Thoracic aorta endothelial cell (primary cell): ENCODE measurements around the gene STK32B. TPM values are rescaled to one million over a fixed set of nuclear protein-coding genes. Genes with fewer than 3 reads are reported as not detected.

Experiments
- small RNA-seq: library from RNA; depleted of rRNA; stranded (forward); fragments of <200 nt; gene quantifications from one replicate; pipeline ENCODE3, GENCODE V24; 2012
- total RNA-seq: library from RNA; depleted of rRNA; stranded (reverse); fragments of >200 nt; gene quantifications from 2 replicates; pipeline ENCODE4 v1.2.3, GENCODE V29; 2012

STK32B gene
- total RNA-seq = 15.4 and 21.3 TPM in 2 replicates

DNA sequence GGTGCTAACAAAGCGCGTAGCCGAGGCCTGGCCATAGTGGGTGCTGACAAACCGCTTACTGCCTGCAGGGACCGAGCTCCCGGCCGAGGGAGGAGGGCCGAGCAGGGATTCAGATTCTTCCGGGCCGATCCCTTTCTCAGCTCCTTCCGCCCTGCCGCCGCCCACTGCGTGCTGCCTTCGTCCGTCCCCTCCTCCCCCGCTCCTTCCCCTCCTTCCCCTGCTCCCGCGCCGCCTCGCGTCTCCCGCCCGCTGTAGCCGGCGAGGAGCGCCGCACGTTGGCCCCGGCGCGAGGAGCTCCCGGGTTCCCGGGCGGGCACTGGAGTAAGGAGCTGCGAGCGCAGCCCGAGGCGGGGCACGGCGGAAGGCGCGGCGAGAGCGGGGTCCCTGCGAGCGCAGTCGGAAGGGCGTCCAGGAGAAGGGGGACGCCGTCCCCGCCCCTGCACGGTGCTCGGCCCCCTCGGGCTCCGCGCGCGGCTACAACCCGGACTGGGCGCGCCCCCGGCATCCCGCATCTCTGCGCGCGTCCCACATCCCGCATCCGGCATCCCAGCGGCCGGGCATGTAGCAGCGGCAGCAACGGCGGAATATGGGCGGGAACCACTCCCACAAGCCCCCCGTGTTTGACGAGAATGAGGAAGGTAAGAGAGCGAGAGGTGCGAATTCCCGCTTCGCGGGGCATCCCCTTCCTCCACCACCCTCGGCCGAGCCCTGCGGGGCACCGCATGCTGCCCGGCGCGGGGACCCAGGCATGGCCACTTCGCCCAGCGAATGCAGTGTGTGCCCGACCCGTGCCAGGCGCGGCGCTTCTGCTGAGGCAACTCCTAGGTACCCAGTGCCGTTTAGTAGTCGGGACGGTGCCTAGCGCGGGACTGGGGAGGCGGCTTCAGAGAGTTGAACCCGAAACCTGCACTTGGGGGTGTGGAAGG, at the start of gene STK32B:
STK32B (plus strand) TSS at position 203 of the 926 bp plus-strand sequence.

DNA sequence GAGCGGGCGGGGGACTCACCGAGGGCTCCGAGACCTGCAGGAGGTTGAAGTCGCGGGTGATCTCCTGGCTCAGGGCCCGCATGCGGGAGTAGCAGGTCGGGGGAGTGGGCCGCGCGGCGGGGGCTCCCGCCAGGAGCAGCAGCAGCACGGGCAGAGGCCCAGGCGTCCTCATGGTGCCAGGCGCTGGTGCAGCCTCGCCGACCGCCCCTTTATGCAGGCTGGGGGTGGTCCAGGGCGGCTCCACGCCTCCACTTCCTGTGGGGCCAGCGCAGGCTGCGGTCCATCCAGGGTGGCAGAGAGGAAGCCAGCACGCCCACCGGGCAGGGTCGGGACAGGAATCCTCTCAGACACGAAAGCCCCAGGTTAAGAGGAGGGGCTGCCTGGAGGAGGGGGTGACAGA, 32.0 kb upstream of the STK32B start, which contains the start of gene CYTL1:
CYTL1 (minus strand) TSS at position 185 of the 400 bp plus-strand sequence; CDS start at position 172, 13 bp downstream.

Small RNA genes lying within 50 kb of the gene (small RNA-seq; reads per million reads assigned to genes)
- gene RF00019 = not detected

Other genes starting within 250 kb of the STK32B start
- gene MSX1, start 191.8 kb upstream of the STK32B start, total RNA-seq = 2.8 and 5.5 TPM in 2 replicates
- 45.8 and 113 TPM in 2 replicates for gene CYTL1, start 32.0 kb upstream of the STK32B start, total RNA-seq